HG03558 (cell line): ENCODE results near the gene PBRM1.

ENCODE experiments used
- ATAC-seq: cut with Tn5 transposase; IDR thresholded peaks from one replicate; pipeline ENCODE4 v1.9.1; 2021; ENCODE audit warnings: moderate number of reproducible peaks; ENCODE audit not compliant: unreplicated experiment; ENCODE audit errors: extremely low read depth

Gene PBRM1

GRCh38 chr3:52671676-52672075, 14.0 kb downstream of the PBRM1 start:
- no peak for ATAC-seq

GRCh38 chr3:52670621-52671521, 14.8 kb downstream of the PBRM1 start:
- ATAC-seq = peak; percentile 41

GRCh38 chr3:52663098-52663497, 22.6 kb downstream of the PBRM1 start:
- ATAC-seq = no peak

- no peak for ATAC-seq
These were observed 25.7 kb downstream of the PBRM1 start for GRCh38 chr3:52660046-52660445.

- no peak for ATAC-seq
These were observed 29.8 kb downstream of the PBRM1 start for GRCh38 chr3:52655895-52656294.

GRCh38 chr3:52651592-52651991, 34.1 kb downstream of the PBRM1 start:
- ATAC-seq = no peak

GRCh38 chr3:52650439-52650838, 35.3 kb downstream of the PBRM1 start:
- ATAC-seq = no peak

GRCh38 chr3:52649461-52650210, 36.1 kb downstream of the PBRM1 start:
- ATAC-seq = no peak

GRCh38 chr3:52645549-52645948, 40.2 kb downstream of the PBRM1 start:
- ATAC-seq = no peak

GRCh38 chr3:52636673-52637072, 49.0 kb downstream of the PBRM1 start:
- ATAC-seq = no peak

- ATAC-seq = no peak
These were observed 51.9 kb downstream of the PBRM1 start for GRCh38 chr3:52633786-52634185.

- ATAC-seq = no peak
These were observed 60.7 kb downstream of the PBRM1 start for GRCh38 chr3:52625041-52625440.

- no peak for ATAC-seq
These were observed 62.4 kb downstream of the PBRM1 start for GRCh38 chr3:52623234-52623792.

- ATAC-seq = no peak
These were observed 65.1 kb downstream of the PBRM1 start for GRCh38 chr3:52620580-52620979.

- ATAC-seq = no peak
These were observed 70.5 kb downstream of the PBRM1 start for GRCh38 chr3:52615166-52615565.

GRCh38 chr3:52614689-52615088, 71.0 kb downstream of the PBRM1 start:
- ATAC-seq = no peak

- ATAC-seq = no peak
These were observed 76.3 kb downstream of the PBRM1 start for GRCh38 chr3:52609316-52609815.

GRCh38 chr3:52608337-52608736, 77.4 kb downstream of the PBRM1 start:
- ATAC-seq = no peak

- no peak for ATAC-seq
These were observed 79.2 kb downstream of the PBRM1 start for GRCh38 chr3:52606373-52607085.

GRCh38 chr3:52600258-52600657, 85.5 kb downstream of the PBRM1 start:
- no peak for ATAC-seq
